Right kidney (tissue), 1 donor: Measurements from ENCODE around the gene GRID2.
A peak's percentile ranks its signal among the peaks of the same experiment; 100 is the strongest.
"Not testable (repeated sequence)": the region's sequence is repeated elsewhere in the genome, so short reads cannot be mapped to it uniquely, and the experiment has no call there.

Source experiments
- DNase-seq: peaks from one replicate; pipeline ENCODE4 v3.0.0-alpha.2; 2016

GRID2 gene

DNA sequence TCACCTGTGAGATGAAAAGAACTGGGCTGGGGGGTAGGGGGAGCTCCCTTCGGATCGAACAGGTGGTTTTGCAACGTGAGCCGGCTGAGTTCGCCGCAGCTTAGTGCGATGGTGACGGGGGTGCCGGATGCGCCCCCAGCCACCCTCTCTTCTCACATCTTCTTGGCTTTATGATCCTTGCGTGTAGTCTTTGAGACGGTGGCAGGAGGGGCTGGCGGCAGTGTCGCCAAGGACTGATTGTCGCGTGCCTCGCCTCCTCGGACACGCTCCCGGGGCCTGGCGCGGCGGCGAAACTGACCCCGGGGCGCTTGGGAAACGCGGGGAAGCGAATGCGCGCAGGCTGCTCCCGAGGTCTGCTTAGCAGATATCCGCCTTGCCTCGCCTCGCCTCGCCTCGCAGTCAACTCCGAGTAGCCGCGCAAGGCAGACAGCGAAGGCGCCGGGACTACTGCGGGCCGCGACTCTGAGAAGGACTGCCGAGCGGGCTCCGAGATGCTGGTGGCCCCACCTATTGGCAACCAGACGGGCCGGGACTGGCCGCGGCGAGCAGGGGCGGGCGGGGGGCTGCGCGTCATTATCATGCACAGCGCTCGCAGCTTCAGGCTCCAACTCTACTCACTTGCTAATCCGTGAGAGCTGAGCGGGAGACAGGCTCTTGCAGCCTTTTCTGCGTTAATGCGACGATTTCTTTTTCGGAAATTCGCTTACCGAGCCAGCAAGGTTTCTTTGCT is 1.5 kb downstream of the GRID2 start:
- DNase-seq: peak; percentile 83

DNA sequence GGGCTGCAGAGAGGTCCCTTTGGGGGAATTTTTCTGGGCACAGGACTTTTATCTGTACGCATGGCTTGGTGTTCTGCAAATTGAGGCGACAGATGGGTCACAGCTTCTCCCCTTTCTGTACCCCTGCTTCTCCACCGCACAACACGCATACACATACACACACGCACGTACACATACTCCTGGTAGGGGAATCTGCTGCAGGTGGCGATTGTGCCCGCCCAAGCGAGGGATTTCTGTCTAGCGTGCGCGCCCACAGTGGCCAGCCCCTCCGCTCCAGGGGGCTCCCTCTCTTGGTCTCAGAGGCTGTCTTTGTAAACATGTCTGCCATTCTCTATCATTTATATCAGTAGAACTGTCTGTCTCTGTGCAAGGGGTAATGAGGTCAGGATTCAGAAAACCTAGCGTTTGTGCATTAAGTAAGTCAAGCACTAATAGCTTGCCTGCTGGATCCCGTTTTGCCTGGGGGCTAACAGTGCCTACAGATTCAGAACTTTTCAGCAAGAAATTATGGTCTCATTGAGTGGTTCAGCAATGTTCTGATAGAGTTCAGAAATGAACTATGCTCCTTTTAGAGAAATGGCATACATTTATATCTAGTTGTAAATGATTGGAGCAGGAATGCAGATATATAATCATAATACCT is 2.2 kb downstream of the GRID2 start:
- no peak for DNase-seq

DNA sequence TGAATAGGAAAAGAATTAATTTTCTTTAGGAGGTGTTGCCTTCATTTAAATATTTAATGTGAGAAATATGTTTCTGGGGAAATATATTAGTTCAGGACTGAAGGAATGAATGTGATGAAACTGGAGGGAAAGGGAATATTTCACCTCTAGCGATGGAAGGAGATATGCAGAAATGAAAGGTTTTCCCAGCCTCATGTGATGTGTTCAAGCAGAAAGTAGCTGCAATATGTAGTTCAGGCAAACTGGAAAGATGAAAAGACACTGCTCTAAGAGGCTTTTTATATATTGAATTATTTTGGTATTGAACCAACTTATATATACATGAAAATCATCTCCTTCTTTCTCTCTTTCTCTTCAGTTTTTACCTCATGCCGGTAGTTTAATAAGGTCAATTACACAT is 3.4 kb downstream of the GRID2 start:
- DNase-seq: no peak

DNA sequence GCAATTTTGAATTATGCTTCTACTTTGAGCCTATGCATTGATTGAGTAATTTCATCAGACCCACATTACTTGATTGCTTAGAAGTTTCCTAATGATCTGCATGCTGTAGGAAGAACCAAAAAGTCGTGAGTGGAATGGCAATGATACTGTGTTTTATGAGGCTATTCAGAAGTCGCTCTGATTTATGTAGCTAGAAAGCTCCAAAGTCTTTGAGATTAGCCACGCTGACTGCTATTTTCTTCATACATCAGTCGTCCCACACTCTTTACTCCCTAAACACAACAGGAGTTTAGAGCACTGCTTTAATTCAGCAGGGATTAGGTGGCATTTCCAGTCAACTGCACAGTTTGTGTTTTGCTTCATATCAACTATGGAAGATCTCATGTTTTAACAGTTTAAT is 4.1 kb downstream of the GRID2 start:
- no peak for DNase-seq

DNA sequence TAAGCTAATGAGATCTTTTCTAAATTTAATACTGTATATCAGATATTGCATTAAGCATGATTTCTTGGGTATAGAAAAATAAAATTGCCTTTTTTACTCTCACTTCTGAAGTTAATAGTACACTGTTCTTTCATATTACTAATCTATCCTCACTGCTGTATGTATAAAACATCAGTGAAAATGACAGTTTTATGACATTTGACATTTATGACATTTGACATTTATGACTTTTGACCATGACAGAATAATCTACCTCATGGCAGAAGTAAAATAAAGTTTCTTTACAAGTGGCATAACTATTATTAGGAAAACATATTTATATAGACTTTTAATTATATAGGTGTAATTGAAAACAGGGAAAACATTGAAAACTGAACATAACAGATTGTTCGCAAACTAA is 13.3 kb downstream of the GRID2 start:
- DNase-seq: no peak

DNA sequence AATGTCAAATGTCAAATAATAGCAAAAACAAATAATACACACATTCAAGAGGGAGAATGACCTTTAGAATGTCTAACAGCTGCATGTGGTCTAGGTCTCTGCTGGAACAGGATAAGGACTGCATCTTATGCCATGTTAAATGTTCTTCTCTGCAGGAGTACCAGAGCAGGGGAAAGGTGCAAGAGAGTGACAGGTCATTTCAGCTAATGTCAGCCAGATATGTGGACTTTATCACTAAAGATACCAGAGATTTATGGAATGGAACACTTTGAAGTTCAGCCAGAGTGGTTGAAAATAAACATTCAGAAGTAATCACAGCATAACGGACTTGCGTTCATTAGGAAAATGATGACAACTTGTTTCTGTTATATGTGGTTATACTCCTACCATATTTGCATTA is 24.3 kb downstream of the GRID2 start:
- no peak for DNase-seq

DNA sequence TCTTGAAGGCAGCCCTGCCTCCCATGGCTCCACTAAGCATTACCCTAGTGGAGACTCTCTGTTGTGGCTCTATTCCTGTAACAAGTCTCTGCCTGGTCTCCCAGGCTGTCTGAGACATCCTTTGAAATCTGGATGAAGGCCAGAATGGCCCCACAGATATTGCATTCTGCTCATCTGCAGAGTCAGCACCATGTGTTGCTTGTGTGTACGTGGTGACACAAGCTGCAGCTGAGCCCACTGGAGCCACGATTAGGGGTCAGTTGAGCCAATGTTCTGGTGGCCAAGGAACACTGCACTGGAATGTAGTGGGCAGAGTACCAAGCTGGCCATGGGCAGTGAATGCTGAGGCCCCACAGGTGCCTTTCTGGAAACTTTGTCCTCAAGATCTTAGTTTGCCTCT is 29.2 kb downstream of the GRID2 start:
- DNase-seq: no peak

DNA sequence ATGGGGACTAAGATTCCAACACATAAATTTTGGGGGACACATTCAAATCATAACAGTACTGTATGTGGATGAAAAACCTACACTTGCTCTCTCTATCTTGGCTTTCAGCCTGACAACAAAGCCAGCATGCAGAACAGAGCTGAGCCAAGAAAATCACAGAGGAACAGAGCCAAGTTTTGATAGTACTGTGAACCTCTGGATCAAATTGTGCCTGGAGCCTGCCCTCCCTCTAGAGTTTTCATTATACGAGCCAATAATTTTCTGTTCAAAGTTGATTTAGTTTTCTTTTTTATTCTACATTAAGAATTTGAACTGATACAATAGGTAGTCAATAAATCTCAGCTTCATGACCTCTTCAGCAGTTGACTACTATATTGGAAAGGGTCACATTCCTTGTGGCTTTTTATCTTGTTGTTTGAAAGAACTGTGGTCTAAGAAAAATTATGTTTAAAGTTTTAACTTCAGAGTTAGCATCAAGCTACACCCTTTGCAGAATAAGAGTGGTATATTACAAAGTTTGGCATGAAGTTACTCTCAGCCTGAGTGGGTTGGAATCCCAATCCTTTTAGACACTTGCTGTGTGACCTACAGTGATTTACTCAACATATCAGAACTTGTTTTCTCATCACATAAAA is 31.1 kb downstream of the GRID2 start:
- no peak for DNase-seq

DNA sequence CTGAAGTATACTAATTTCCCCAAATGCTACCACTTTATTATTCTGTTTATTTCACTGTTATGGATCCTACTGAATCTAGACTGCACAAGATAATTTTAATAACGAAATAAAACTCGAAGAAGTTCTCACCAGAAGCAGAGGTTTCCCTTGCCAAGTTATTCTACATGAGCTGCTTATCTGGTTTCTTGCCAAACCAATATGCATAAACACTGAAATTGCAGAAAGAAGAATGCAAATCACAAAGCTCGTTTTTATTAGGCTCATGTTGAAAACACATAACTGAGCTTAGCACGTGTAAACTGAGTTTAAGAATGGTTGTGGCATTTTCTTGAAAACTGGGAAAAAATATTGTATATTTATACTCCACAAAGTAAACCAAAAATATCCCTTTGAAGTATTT is 35.9 kb downstream of the GRID2 start:
- no peak for DNase-seq

DNA sequence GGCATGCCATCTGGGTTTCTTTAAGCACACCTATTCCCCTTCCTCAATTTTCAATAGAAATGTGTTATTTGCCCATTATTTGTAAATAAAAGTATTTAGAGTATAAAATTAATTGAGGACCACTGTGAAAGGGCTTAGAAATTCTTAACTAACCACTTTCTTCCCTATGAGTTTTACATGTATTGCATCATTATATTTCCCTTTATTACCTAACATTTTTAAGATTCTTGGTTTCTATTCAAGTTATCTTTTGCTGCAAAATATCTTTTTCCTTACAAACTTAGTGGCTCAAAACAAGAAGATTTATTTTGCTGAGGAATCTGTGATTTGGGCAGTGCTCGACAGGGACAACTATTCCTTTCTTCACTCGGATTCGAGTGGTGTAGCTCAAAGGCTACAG is 40.5 kb downstream of the GRID2 start:
- no peak for DNase-seq

DNA sequence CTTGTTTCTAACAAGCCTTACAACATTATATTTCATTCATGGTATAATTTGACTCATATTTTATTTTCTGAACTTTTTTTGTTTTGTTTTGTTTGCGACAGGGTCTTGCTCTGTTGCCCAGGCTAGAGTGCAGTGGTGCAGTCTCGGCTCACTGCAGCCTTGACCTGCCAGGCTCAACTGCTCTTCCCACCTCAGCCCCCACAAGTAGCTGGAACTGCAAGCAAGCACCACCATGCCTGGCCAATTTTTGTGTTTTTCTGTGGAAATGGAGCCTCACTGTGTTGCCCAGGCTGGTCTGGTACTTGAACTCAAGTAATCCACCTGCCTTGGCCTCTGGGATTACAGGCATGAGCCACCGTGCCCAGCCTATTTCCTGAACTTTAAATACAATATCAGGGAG is 42.5 kb downstream of the GRID2 start:
- no peak for DNase-seq

DNA sequence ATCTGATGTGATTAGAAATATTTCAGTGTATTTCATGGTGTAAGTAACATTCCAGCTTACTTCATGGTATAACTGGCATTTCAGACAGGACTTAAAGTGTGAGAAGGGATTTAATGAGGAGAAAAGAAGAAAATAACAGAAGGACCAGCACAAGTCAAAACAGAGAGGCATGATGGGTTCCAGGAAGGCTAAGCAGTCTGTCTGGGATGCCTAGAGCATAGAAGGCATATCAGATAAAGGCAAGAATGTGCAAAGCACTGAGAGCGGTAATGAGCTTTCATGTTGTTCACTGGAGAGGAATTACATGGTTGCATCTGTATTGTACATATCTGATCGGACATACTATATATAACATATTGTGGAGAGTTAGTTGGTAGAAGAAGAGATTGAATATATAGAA is 54.2 kb downstream of the GRID2 start:
- DNase-seq: no peak

DNA sequence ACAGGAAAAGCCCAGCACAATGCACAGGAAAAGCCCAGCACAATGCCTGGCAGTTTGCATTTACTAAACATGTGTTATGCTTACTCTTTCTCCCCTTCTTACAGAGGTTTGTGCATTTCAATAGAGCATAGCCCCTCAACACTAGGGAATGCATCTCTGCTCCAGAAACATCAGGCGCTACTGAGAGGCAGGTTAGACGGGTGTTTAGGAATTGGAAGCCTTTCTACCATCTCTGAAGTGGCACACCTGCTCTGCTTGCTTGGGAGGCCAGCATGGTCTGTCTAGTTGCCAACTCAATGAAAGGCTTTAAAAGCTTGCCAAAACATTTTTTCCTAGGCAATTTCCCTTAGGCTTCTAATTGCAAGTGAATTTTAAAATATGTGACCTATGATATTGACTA is 55.7 kb downstream of the GRID2 start:
- no peak for DNase-seq

DNA sequence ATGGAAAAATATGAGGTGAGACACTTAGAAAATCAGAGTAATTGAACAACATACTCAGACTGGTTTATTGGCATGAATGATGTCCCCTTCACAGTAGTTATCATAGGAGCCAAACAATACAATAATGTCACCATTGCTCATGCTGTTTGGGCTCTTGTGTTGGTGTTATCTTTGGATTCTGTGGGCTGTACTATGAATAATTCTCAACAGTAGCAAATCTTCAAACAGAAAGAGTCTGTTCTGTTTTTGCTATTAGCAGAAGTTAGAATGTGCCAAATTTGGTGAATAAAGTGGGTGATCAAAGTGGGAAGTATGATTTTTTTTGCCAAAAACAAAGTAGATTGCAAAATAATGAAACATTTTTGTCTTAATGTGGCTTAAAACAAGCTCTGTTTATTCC is 58.3 kb downstream of the GRID2 start:
- no peak for DNase-seq

DNA sequence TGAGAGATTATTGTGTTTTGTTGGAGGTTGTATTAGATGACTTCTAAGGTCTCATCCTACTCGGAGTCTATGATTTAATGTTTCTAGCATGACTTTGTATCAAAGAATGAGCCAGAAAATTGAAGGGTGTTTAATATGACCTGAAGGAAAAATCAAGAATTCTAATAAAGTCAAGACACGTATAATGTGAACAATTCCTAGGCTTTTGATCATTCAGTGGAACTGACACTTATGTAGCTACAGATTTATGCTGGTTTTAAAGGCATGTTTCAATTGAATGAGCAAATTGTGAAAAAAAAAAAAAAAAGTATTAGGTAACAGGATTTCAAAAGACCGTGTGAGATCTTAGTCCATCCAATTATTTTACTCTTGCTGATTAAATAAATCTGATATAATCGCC is 64.9 kb downstream of the GRID2 start:
- no peak for DNase-seq

DNA sequence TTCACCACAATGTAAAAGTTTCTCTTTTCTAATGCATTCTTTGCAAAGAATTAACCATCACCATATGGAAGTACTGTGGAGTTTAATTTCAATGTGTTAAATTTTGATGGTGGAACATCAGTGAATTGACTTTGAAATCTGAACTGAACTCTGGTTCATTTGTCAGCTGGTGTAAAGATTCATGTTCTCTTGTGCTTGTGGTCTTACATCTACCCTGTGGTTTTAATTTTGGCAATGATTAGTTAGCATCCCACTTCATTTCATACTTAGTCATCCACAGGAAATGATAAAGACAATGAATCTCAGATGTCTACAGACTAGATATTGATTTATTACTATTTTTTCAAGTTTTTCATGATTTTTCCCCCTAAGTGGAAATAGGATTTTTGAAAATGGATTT is 77.8 kb downstream of the GRID2 start:
- DNase-seq: no peak

DNA sequence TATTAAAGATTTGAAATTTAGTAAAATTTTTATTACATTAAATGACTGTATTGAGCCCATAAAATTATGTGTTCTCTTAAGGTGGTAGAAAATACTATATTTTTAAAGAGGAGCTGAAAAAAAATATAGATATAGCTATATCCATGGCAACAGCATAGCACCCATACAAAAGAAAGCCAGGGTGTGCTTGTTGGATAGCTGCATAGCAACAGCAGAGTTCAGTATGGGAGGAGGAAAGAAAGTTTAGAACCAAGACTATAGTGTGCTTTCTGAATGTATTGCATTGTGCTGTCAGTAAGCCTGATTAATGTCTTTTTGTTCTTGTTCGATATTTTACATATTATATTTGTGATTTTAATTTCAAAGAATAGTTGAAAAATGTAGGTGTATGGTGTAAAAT is 78.4 kb downstream of the GRID2 start:
- DNase-seq: no peak

DNA sequence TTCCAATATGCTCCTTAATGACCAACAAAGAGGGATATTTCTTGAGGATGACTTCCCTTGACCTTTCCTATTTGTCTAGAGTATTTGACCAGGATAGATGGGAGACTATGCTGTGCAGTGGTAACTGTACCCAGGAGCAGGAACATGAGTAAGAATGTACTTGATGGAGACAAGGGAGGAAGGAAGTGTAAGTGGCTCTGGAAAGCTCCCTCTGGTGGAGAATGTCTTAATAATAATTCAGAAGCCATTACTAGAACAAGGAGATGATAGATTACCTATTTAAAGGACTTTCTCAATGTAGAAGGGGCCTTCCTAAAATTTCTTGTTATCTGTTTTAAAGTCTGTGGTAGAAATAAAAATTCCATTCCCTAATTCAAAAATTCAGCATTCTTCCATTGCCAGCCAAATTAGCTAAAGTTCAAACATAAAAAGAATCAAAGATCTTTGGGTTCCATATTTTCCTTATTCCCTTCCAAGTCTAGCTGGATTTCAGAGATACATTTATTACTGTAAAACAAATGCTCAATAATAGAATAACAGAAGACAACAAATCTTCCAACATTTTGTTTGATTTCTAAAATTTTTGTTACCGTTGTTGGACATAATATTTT is 83.8 kb downstream of the GRID2 start:
- DNase-seq: no peak

DNA sequence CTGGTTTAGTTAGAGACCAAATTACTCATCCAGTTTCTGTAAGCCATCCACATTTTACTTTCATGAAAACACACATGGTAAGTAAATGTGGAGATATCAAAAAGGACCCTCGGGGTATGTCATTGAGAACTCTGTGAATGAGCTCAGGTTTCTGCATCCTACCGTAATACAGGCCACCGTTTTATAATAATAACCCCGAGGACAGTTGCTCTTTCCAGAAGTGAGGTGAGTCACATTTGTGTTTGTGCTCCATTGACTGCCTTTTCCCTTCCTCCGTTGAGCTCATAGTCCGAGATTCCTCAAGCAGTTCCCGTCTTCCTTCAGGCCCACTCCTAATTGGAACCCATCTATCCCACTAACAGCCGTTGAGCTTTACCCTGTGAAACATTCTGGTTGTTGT is 95.3 kb downstream of the GRID2 start:
- DNase-seq: no peak

DNA sequence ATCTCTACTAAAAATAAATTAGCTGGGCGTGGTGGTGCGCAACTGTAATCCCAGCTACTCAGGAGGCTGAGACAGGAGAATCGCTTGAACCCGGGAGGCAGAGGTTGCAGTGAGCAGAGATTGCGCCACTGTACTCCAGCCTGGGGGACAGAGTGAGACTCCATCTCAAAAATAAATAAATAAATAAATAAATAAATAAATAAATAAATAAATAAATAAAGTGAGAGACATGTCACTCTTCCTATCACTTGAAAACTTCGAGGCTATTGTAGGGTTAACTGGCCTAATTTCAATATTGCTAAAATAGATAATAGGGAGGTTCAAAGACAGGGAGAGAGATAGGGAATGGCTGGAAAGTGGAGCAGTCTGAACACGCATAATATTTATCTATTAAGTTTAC is 99.8 kb downstream of the GRID2 start:
- DNase-seq: not testable (repeated sequence)

DNA sequence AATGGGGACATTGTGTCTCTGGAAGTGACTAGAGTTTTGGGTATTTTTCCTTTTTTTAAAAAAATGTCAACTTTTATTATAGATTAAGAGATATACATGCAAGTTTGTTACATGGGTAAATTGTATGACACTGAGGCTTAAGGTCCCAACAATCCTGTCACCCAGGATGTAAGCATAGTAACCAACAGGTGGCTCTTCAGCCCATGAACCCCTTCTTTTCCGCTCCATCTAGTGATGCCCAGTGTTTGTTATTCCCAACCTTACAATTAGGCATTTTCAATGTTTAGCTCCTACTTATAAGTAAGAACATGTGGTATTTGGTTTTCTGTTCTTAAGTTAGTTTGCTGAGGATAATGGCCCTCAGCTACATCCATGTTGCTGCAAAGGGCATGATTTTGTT is 102.7 kb downstream of the GRID2 start:
- DNase-seq: no peak

DNA sequence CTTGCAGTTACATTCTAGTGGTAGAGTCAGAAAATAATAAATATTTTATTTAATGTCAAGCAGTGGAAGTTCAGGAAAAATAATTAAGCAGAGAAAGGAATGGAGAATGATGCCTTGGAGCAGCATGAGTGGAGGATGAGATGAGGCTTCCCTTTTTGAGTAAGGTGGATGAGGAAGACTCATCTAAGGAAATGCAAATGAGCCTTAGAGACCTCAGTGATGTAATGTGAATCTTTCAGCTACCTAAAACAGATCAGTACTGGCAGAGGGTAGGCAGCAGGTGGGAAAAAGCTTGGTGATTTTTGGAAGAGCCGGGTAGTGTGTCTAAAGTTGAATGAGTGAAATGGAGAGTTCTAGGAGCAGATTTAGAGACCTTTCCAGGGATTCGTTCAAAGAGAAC is 118.2 kb downstream of the GRID2 start:
- no peak for DNase-seq

DNA sequence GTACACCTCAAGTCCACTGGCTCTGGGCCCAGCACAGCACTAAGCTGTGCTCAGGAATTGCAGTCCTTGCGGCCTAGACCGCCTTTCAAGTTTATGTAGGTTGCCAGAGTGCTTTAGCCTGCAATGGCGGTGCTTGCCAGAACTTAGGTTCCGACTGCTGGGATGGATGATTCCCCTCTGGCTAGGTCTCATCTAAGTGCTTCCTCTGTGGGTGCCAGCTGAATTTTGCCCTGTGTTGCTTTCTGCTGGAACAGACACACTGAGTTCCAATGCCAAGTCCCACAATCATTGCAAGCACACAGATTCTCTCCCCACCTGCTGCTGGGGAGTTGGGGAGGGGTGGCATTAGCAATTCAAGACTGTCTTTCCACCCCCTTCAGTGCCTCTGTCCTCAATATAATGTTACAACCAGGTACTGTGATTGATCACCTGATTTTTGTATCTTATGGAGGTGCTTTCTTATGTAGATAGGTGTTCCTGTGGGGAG is 129.5 kb downstream of the GRID2 start:
- no peak for DNase-seq
